ENCODE data around the gene CAAP1. TPM values are rescaled to one million over a fixed set of nuclear protein-coding genes. Genes with fewer than 3 reads are reported as not detected.
A peak's percentile ranks its signal among the peaks of the same experiment; 100 is the strongest.
"Not testable (repeated sequence)": the region's sequence is repeated elsewhere in the genome, so short reads cannot be mapped to it uniquely, and the experiment has no call there.

CAAP1 gene
- polyA plus RNA-seq, 3 donors from 2014 or later: 14.5 to 16.7 (median 16.7) TPM

DNA sequence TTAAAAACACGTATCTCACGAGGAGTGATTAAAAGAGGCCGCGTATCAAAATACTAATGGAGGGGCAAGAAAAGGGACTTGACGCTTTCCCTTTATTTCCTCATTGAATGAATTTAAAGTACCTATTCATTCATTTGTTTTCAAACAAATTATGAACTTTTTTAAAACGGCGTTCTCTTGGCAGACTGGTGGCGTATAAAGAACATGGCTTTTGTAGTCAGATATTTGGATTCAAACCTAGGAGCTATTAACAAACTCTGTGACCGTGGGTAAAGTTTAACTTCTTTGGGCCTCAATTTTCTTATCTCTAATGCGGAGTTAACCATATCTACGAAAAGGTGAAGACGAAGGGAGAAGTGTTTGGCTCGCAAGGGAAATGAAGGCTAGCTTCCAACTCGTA, 876 bp downstream of the CAAP1 start:
- DNase-seq: peak in 2 of 3 donors; percentile 4 to 8
- peaks cover 4 to 6% (median 5%) of the 10 kb centered on the region in 3 donors for H3K36me3 Mint-ChIP-seq
- peaks cover 0 to 7% (median 5%) of the 10 kb centered on the region in 6 donors for H3K9me3 Mint-ChIP-seq
- peaks cover 38 to 55% of the 10 kb centered on the region in 2 donors for H3K4me1 Mint-ChIP-seq
- peaks cover 6 to 18% (median 12%) of the 10 kb centered on the region in 3 donors for H3K27me3 Mint-ChIP-seq (ENCODE audit: low read depth in 3 of 3)
- peak overlapping the region; percentile 97 to 99 (median 98) for H3K4me3 Mint-ChIP-seq
- H3K27ac Mint-ChIP-seq: peak overlapping the region; percentile 92 to 100 (median 98)

DNA sequence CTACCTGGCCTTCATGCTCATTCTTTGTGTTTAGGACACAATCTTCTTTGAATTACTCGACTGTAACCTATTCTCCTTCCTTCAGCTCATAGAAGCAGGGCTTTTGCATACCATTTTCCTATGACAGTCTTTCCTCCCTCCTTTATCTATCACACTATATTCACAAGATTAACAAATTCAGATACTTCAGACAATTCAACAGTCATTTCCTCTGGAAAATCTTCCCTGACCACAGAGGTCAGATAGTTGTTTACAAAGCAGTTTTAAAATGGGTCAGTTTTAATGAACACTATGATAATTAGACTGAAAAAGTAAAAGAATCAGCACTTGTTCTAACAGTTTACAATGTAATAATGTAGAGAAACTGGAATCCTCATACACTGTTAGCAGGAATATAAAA, 4.3 kb downstream of the CAAP1 start:
- peaks cover 38 to 53% of the 10 kb centered on the region in 2 donors for H3K4me1 Mint-ChIP-seq
- peak overlapping the region in 2 of 6 donors; percentile 3 to 17 for H3K27ac Mint-ChIP-seq
- H3K36me3 Mint-ChIP-seq: peaks cover 6 to 12% (median 6%) of the 10 kb centered on the region in 3 donors
- peaks cover 6 to 16% (median 12%) of the 10 kb centered on the region in 3 donors for H3K27me3 Mint-ChIP-seq (ENCODE audit: low read depth in 3 of 3)
- DNase-seq: no peak
- no peak overlapping the region for H3K4me3 Mint-ChIP-seq
- no peaks in the 10 kb centered on the region for H3K9me3 Mint-ChIP-seq

GRCh38 chr9:26882154-26882553, 10.4 kb downstream of the CAAP1 start:
- H3K9me3 Mint-ChIP-seq: peaks cover 0 to 12% (median 2%) of the 10 kb centered on the region in 6 donors
- no peak overlapping the region for H3K4me3 Mint-ChIP-seq
- H3K36me3 Mint-ChIP-seq: peaks cover 48 to 60% (median 57%) of the 10 kb centered on the region in 3 donors
- no peak for DNase-seq
- H3K27me3 Mint-ChIP-seq (ENCODE audit: low read depth in 3 of 3): peaks cover 0 to 1% (median 0%) of the 10 kb centered on the region in 3 donors
- H3K27ac Mint-ChIP-seq: no peak overlapping the region
- no peaks in the 10 kb centered on the region for H3K4me1 Mint-ChIP-seq

DNA sequence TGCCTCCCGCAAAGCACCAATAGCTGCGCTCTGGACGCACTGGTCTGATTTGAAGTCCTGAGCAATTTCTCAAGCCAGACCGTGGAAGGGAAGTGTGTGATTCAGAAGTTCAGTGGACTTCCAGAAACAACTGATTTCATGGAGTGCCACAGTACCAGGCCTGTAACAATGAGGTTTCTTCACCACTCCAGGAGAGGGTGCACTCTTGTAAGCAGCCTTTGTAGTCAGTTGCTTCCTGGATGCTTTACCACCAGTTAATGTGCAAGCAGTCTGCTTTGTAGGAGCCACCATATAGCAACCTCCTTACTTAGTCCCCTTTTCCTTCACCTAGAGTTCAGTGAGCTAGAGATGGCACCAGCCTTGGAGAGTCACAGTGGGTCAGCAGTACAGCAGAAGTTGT, 12.3 kb downstream of the CAAP1 start:
- no peak overlapping the region for H3K27ac Mint-ChIP-seq
- DNase-seq: no peak
- no peak overlapping the region for H3K4me3 Mint-ChIP-seq
- H3K9me3 Mint-ChIP-seq: peaks cover 0 to 12% (median 2%) of the 10 kb centered on the region in 6 donors
- no peaks in the 10 kb centered on the region for H3K4me1 Mint-ChIP-seq
- H3K36me3 Mint-ChIP-seq: peaks cover 50 to 64% (median 55%) of the 10 kb centered on the region in 3 donors
- peaks cover 0 to 1% (median 0%) of the 10 kb centered on the region in 3 donors for H3K27me3 Mint-ChIP-seq (ENCODE audit: low read depth in 3 of 3)

GRCh38 chr9:26875155-26875554, 17.4 kb downstream of the CAAP1 start:
- H3K4me1 Mint-ChIP-seq: not testable (repeated sequence)

GRCh38 chr9:26870292-26870691, 22.3 kb downstream of the CAAP1 start:
- Mint-ChIP-seq H3K9me3 (no peaks in the 10 kb centered on the region), H3K36me3 (peaks cover 5 to 19% (median 16%) of the 10 kb centered on the region in 3 donors), H3K4me3 (no peak overlapping the region), H3K27me3 (ENCODE audit: low read depth in 3 of 3) (no peaks in the 10 kb centered on the region), H3K4me1 (peaks cover 3 to 9% of the 10 kb centered on the region in 2 donors), H3K27ac (no peak overlapping the region)
- no peak for DNase-seq

More at GRCh38 chr9:26875155-26875554, 17.4 kb downstream of the CAAP1 start:
- DNase-seq; H3K4me3 Mint-ChIP-seq; H3K27me3 Mint-ChIP-seq (ENCODE audit: low read depth in 3 of 3); H3K27ac Mint-ChIP-seq: not testable (repeated sequence)
- peaks cover 30 to 33% (median 31%) of the 10 kb centered on the region in 3 donors for H3K36me3 Mint-ChIP-seq
- H3K9me3 Mint-ChIP-seq: peaks cover 0 to 12% (median 2%) of the 10 kb centered on the region in 6 donors

DNA sequence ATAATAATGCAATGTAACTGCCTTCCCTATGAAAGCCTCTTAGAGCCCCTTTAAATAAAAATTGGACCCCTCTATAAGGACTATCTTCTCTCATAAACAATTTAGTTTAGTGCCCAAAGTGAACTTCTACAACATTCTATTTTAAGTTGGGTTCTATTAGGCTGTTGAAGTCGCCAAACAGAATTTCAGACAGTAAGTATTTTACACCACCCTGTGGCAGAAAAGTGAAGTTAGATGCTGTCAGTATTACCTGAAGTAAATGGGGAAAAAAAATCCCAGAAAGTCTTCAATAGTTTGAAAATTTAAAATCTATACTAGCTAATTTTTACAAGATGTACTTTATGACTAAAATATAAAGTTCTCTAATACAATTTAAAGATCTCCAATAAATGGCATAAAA, 29.5 kb downstream of the CAAP1 start:
- peaks cover 0 to 1% of the 10 kb centered on the region in 2 donors for H3K4me1 Mint-ChIP-seq
- H3K27me3 Mint-ChIP-seq (ENCODE audit: low read depth in 3 of 3): no peaks in the 10 kb centered on the region
- no peaks in the 10 kb centered on the region for H3K9me3 Mint-ChIP-seq
- H3K4me3 Mint-ChIP-seq: no peak overlapping the region
- H3K27ac Mint-ChIP-seq: no peak overlapping the region
- DNase-seq: no peak
- H3K36me3 Mint-ChIP-seq: peaks cover 9 to 20% (median 13%) of the 10 kb centered on the region in 3 donors

DNA sequence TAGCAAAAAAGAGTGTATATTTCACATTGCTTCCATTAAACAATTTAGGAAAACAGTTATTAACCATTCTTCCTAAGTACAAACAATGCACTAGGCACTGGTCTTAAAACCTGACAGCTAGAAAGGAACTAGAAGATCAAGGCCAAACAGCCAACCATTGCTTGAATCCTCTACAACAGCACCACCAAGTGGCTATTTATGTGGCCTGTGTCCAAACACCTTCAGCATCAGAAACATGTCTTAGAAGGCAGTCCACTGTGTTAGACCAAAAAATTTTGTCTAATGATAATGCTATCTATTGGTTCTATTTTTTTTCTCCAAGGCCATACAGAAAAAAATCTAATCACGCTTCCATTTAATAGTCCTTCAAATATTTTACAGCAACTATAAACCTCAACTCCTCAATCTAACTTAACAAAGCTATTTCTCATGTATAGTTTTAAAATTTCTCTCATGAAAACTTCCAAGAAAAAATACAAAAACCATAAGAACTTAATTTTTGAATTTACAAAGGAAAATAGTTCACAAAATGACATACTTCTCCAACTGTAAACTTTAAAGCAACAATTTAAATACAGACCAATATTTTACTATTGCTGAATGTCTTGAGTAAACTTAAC, 36.1 kb downstream of the CAAP1 start:
- peaks cover 19 to 24% (median 22%) of the 10 kb centered on the region in 3 donors for H3K36me3 Mint-ChIP-seq
- H3K27me3 Mint-ChIP-seq (ENCODE audit: low read depth in 3 of 3): no peaks in the 10 kb centered on the region
- DNase-seq: peak in 1 of 3 donors; percentile 11
- H3K9me3 Mint-ChIP-seq: no peaks in the 10 kb centered on the region
- no peak overlapping the region for H3K27ac Mint-ChIP-seq
- H3K4me3 Mint-ChIP-seq: no peak overlapping the region
- no peaks in the 10 kb centered on the region for H3K4me1 Mint-ChIP-seq

GRCh38 chr9:26850995-26851394, 41.6 kb downstream of the CAAP1 start:
- Mint-ChIP-seq H3K27me3 (ENCODE audit: low read depth in 3 of 3) (peaks cover 0 to 2% (median 0%) of the 10 kb centered on the region in 3 donors), H3K4me3 (no peak overlapping the region), H3K9me3 (no peaks in the 10 kb centered on the region), H3K4me1 (no peaks in the 10 kb centered on the region), H3K36me3 (peaks cover 14 to 24% (median 14%) of the 10 kb centered on the region in 3 donors), H3K27ac (peak overlapping the region in 2 of 6 donors; percentile 12)
- no peak for DNase-seq

- Mint-ChIP-seq H3K27ac (no peak overlapping the region), H3K27me3 (ENCODE audit: low read depth in 3 of 3) (peaks cover 0 to 3% (median 1%) of the 10 kb centered on the region in 3 donors), H3K9me3 (peaks cover 0 to 3% (median 0%) of the 10 kb centered on the region in 6 donors), H3K4me3 (no peak overlapping the region), H3K36me3 (peaks cover 0 to 29% (median 18%) of the 10 kb centered on the region in 3 donors), H3K4me1 (peaks cover 0 to 14% of the 10 kb centered on the region in 2 donors)
- DNase-seq: no peak
Measured at GRCh38 chr9:26833792-26834191, 58.8 kb downstream of the CAAP1 start.

GRCh38 chr9:26828391-26828955, 64.1 kb downstream of the CAAP1 start:
- not testable (repeated sequence) for DNase-seq; H3K4me1 Mint-ChIP-seq; H3K27me3 Mint-ChIP-seq (ENCODE audit: low read depth in 3 of 3); H3K4me3 Mint-ChIP-seq; H3K27ac Mint-ChIP-seq; H3K9me3 Mint-ChIP-seq
- H3K36me3 Mint-ChIP-seq: peaks cover 0 to 16% (median 3%) of the 10 kb centered on the region in 3 donors

- H3K4me1 Mint-ChIP-seq: no peaks in the 10 kb centered on the region
- peaks cover 0 to 13% (median under 1%) of the 10 kb centered on the region in 6 donors for H3K9me3 Mint-ChIP-seq
- no peak overlapping the region for H3K27ac Mint-ChIP-seq
- H3K27me3 Mint-ChIP-seq (ENCODE audit: low read depth in 3 of 3): peaks cover 0 to 2% (median 2%) of the 10 kb centered on the region in 3 donors
- no peaks in the 10 kb centered on the region for H3K36me3 Mint-ChIP-seq
- no peak for DNase-seq
- no peak overlapping the region for H3K4me3 Mint-ChIP-seq
Measured at GRCh38 chr9:26814799-26815198, 77.8 kb downstream of the CAAP1 start.

GRCh38 chr9:26813247-26813646, 79.4 kb downstream of the CAAP1 start:
- H3K27ac Mint-ChIP-seq: no peak overlapping the region
- H3K4me3 Mint-ChIP-seq: no peak overlapping the region
- no peaks in the 10 kb centered on the region for H3K36me3 Mint-ChIP-seq
- H3K9me3 Mint-ChIP-seq: peaks cover 0 to 18% (median under 1%) of the 10 kb centered on the region in 6 donors
- DNase-seq: no peak
- peaks cover 0 to 4% (median 2%) of the 10 kb centered on the region in 3 donors for H3K27me3 Mint-ChIP-seq (ENCODE audit: low read depth in 3 of 3)
- no peaks in the 10 kb centered on the region for H3K4me1 Mint-ChIP-seq

DNA sequence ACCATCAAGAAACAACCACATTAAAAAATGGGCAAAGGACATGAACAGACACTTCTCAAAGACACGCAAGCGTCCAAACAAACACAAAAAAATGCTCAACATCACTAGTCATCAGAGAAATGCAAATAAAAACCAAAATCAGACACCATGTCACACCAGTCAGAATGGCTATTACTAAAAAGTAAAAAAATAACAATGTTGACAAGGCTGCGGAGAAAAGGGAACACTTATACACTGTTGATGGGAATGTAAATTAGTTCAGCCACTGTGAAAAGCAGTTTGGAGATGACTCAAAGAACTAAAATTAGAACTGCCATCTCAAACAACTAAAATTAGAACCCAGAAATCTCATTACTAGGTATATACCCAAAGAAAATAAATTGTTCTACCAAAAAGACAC, 80.4 kb downstream of the CAAP1 start:
- DNase-seq: no peak
- peaks cover 2 to 5% (median 2%) of the 10 kb centered on the region in 3 donors for H3K27me3 Mint-ChIP-seq (ENCODE audit: low read depth in 3 of 3)
- no peak overlapping the region for H3K27ac Mint-ChIP-seq
- peaks cover 0 to 18% (median under 1%) of the 10 kb centered on the region in 6 donors for H3K9me3 Mint-ChIP-seq
- H3K4me1 Mint-ChIP-seq: no peaks in the 10 kb centered on the region
- H3K4me3 Mint-ChIP-seq: no peak overlapping the region
- H3K36me3 Mint-ChIP-seq: no peaks in the 10 kb centered on the region
